Activated T-helper 1 cell treated with Interleukin-2 at 50 U/mL for 16 hours (primary cell): ENCODE measurements around the gene PTPRM.

ENCODE experiments used
- DNase-seq: peaks from one replicate; pipeline ENCODE4 v3.0.0-alpha.2; 2020; ENCODE audit warnings: low read depth

Gene PTPRM

GRCh38 chr18:8175501-8176061, 608.5 kb downstream of the PTPRM start:
- DNase-seq, result no peak

- DNase-seq, result no peak
Measured at GRCh38 chr18:8176109-8176508, 609.0 kb downstream of the PTPRM start.

- no peak for DNase-seq
Measured at GRCh38 chr18:8176554-8176953, 609.4 kb downstream of the PTPRM start.

DNA sequence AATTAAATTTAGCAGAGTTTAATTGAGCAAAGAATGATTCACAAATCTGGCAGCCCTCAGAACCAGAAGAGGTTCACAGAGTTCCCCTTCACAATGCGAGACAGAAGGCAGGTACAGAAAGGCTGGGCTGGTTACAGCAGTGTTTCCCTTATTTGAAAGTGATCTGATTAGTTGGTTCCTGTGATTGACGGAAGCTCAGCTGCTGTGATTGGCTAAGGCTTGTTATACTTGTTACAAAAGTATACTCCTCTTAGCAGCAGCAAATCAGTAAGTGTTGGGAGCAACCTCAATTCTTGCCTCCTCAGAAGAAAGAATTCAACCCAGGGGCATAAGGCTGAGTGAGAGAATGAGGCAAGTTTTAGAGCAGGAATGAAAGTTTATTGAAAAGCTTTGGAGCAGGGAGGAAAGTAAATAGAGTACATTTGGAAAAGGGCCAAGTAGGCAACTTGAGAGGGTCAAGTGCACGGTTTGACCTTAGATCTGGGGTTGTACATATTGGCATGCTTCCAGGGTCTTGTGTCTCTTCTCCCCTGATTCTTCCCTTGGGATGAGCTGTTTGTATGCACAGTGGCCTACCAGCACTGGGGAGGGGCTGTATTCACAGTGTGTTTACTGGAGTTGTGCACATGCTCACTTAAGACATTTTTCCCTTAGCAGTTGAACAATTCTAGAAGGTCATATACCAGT, 610.4 kb downstream of the PTPRM start:
- no peak for DNase-seq

DNA sequence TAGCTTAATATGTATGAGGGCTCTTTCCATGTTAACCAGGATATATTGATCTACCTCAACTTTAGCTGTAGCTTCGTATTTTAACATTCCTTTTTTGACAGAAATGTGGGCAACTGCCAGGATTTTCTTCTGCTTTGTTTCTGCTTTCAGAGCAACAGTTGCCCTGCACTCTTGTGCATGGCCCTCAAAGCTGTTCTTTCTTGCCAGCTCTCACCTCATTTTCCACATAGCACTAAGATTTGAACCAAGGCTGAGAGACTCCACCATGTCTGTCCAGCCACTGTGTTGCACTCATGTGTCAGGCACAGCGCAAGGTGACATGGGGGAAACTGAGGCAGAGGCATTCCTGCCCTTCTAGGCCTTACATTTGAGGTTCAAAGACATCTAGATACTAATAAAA, 619.3 kb downstream of the PTPRM start:
- no peak for DNase-seq

DNA sequence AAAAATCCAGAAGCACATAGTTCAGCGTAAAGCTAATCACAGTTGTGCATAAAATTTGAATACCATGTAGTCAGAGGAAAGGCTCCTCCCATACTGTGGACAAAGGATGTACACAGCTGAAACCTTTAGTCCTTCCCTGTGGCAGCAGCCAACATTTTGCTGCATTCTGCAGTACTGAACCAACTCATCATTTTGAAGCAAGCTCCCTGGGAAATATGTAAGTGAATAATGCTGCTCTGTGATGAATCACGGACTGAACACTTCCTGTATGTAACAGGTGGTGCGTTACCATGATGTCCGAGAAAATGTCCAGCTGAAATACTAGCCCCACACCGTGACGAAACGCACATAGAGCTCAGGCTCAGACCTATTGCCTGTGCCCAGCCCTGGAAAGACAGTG, 621.1 kb downstream of the PTPRM start:
- DNase-seq, result no peak

GRCh38 chr18:8190980-8191379, 623.9 kb downstream of the PTPRM start:
- no peak for DNase-seq

- no peak for DNase-seq
Measured at GRCh38 chr18:8194431-8194830, 627.3 kb downstream of the PTPRM start.

DNA sequence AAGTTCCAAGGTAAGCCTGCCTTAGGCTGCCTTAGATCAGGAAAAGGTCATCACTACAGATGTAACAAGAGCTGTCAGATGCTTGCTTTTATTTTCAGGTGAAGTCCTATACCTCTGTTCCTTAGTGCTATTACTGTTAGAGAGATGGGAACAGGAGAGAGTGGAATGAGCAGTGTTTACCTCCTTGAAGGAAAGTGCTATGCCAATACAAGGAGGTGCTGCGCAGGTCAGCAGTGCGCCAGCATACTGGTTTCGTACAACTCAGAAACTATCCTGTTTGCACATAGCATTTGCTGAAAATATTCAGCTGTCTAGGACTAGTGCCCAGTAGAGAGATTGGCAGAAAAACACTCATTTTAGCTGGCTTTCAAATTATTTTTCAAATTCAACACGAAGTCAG, 629.1 kb downstream of the PTPRM start:
- no peak for DNase-seq

DNA sequence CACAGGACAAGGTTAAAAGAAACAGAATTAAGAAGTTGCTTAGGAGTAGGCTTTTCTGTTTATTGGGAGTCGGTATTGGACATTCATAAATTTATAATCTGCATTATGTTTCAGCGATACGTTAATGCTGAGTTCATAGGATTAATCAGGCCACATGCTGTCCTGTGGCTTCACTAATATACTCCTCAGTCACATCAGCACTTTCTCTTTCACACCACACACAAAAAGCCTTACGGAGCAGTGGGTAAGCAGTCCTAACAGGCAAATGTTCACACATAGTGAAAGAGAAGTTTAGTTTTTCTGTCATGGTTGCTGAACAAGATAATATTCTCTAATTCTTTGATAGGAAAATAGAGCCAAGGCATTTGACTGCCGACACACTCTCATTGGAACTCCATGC, 630.4 kb downstream of the PTPRM start:
- DNase-seq, result no peak

- no peak for DNase-seq
Measured at GRCh38 chr18:8207996-8208395, 640.9 kb downstream of the PTPRM start.

DNA sequence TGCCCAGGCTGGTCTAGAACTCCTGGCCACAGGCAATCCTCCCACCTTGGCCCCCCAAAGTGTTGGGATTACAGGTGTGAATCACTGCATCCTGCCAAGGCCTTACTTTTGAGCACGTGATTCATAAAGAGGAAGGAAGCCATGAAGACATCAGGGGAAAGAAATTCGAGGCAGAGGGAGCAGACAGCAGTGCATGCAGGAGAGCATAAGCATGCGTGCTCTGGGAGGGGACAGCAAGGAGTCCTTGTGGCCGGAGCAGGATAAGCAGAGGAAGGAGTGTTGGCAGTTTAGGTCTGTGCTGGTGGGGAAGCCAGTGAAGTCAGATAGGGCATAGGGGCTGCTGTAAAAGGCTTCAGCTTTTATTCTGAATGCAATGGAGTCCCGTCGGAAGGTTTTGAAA, 641.6 kb downstream of the PTPRM start:
- DNase-seq, result no peak

GRCh38 chr18:8212896-8213780, 646.0 kb downstream of the PTPRM start:
- DNase-seq, result no peak

DNA sequence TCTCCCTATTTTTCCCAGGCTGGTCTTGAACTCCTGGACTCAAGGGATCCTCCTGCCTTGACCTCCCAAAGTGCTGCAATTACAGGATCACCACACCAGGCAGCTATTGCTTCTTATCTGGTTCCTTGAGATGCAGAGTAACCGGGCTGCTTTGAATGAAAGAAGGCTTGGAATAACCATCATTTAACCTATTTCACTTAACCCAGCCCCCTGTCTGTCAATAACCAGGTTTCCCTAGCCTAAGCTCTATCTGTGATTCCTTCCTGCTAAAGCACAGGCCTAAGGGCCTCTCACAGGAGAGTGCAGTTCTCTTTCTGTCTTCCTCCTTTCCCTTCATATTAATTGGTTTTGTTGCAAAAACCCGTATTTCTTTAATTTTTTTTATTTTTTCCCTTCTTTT, 648.6 kb downstream of the PTPRM start:
- DNase-seq, result no peak

- no peak for DNase-seq
Measured at GRCh38 chr18:8217051-8217564, 650.0 kb downstream of the PTPRM start.

DNA sequence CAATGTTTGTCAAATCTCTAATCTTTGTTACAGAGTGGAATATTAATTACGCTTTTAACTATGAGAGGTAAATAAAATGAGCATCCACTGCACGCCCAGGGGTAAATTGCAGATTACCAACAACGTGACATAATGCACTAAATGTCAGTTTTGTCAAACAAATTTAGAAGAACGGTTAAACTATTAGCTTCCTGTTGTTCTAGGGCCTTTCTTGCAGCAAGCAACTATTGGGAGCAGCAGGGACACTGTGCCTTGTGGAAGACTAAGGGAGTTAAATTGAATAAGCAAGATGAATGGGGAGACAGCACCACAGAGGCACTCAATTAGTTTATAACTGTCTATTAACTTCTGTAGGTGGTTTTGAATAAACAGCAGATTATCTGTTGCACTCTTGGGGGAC, 651.1 kb downstream of the PTPRM start:
- DNase-seq, result no peak

DNA sequence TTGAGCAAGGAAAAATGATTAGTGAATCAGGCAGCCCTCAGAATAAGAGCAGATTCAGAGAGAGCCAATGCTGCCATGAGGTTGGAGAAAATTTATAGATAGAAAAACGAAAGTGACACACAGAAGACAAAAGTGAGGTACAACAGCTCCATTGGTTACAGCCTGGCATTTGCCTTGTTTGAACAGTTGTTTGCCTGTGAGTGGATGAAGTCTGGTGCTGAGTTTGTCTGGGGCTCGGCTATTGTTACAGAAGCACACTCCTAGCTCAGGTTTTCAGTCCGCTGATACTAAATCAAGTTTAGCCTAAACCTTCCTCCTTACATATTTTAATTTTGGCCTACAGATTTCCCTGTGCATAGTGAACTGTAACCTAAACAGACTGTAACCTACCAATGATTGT, 654.3 kb downstream of the PTPRM start:
- DNase-seq, result no peak

GRCh38 chr18:8224576-8224975, 657.5 kb downstream of the PTPRM start:
- DNase-seq, result no peak

- no peak for DNase-seq
Measured at GRCh38 chr18:8229040-8229439, 661.9 kb downstream of the PTPRM start.

DNA sequence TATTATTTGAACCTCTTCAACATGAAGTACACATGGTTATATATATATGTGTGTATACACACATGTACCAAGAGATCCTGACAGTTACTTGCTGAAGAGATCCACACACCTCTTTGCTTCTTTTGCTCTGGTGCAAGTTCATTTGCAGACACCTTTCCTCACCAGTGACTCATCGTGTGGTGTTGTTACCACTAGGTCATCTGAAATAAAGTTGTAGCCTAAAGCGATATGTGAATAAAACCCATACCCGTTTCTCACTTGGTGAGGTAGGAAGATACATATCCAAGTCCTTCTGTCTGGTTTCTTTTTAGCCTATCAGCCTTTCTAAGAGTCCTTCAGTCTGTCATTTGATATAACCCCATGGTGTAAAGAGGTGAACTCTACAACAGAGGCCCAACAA, 662.7 kb downstream of the PTPRM start:
- DNase-seq, result no peak

DNA sequence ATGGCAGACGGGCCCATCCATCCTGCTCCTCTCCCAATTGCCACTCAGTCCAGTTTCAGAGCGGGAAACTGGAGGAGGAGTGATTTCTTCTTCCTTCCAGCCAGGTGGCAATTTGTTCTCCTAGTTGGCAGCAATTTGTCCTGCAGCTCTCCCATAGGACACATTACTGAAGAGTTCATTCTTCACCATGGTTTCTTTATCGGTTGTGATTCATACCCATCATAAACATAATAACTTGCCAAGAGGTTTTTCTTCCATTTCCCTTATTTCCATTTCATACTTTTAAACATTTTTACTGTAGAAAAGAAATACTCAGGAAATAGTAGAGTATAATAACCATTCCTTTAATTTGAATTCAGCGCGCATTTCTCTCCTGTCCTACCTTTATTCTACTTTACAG, 664.2 kb downstream of the PTPRM start:
- no peak for DNase-seq

DNA sequence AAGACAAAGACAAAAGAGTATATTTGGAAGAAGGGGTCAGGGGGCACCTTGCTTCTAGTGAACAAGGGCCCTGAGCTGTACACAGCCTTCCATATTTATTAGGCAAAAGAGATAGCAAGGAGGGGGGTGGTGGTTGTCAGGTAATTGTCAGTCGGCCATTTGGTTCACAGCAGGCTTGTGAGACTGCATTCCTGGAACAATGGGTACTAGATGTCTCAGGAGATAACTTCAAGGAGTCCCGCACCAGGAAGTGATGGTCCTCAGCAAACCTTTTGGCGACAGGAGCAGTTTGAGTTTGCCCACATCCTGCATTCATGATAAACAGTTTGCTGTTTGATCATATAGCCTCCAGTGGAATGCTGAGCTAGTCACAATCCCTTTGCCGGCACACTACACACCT, 665.7 kb downstream of the PTPRM start:
- DNase-seq, result no peak

- no peak for DNase-seq
Measured at GRCh38 chr18:8235894-8236293, 668.8 kb downstream of the PTPRM start.
